DMS79 (cell line): ENCODE results near the gene CAMK1D.

ENCODE experiments used
- DNase-seq: peaks from one replicate; lab custom pipeline; 2025; lab: John Stamatoyannopoulos, UW

Gene CAMK1D

GRCh38 chr10:12769323-12770044 is 420.1 kb downstream of the CAMK1D start:
- DNase-seq: no peak

- DNase-seq: no peak
These were observed 422.8 kb downstream of the CAMK1D start for GRCh38 chr10:12771981-12772760.

GRCh38 chr10:12772797-12773587 is 423.6 kb downstream of the CAMK1D start:
- DNase-seq: no peak

GRCh38 chr10:12774204-12774894 is 425.0 kb downstream of the CAMK1D start:
- no peak for DNase-seq

- DNase-seq: no peak
These were observed 428.7 kb downstream of the CAMK1D start for GRCh38 chr10:12777840-12778585.

GRCh38 chr10:12780634-12781601 is 431.6 kb downstream of the CAMK1D start:
- DNase-seq: no peak

- DNase-seq: no peak
These were observed 432.6 kb downstream of the CAMK1D start for GRCh38 chr10:12781976-12782375.

GRCh38 chr10:12782537-12782936 is 433.2 kb downstream of the CAMK1D start:
- DNase-seq: no peak

GRCh38 chr10:12783293-12783692 is 433.9 kb downstream of the CAMK1D start:
- no peak for DNase-seq

GRCh38 chr10:12784646-12785045 is 435.3 kb downstream of the CAMK1D start:
- DNase-seq: no peak

- no peak for DNase-seq
These were observed 436.1 kb downstream of the CAMK1D start for GRCh38 chr10:12785415-12785831.

- DNase-seq: no peak
These were observed 437.9 kb downstream of the CAMK1D start for GRCh38 chr10:12787297-12787696.

GRCh38 chr10:12788277-12788676 is 438.9 kb downstream of the CAMK1D start:
- no peak for DNase-seq

- no peak for DNase-seq
These were observed 440.9 kb downstream of the CAMK1D start for GRCh38 chr10:12790270-12790669.

GRCh38 chr10:12791728-12792127 is 442.4 kb downstream of the CAMK1D start:
- no peak for DNase-seq

- DNase-seq: no peak
These were observed 443.7 kb downstream of the CAMK1D start for GRCh38 chr10:12792889-12793556.

GRCh38 chr10:12795315-12796110 is 446.2 kb downstream of the CAMK1D start:
- DNase-seq: no peak

- DNase-seq: no peak
These were observed 447.2 kb downstream of the CAMK1D start for GRCh38 chr10:12796401-12797160.
